ENCODE results near the gene PMP22. TPM values are rescaled to one million over a fixed set of nuclear protein-coding genes. Genes with fewer than 3 reads are reported as not detected.

The PMP22 gene
- total RNA-seq, 2 donors from 2014 or later: not detected

GRCh38 chr17:15180121-15180561 is 85.0 kb downstream of the PMP22 start:
- no peak overlapping the region for H3K4me3 Mint-ChIP-seq
- ATAC-seq (replicated peaks): no peak
- H3K36me3 Mint-ChIP-seq (ENCODE audit: low read depth): no peaks in the 10 kb centered on the region
- no peaks in the 10 kb centered on the region for H3K4me1 Mint-ChIP-seq
- H3K27me3 Mint-ChIP-seq: peaks cover 22% of the 10 kb centered on the region
- H3K9me3 Mint-ChIP-seq: no peaks in the 10 kb centered on the region
- no peak overlapping the region for H3K27ac Mint-ChIP-seq

Other genes with a start within 250 kb of the PMP22 start
- gene TEKT3, start 76.3 kb upstream of the PMP22 start, total RNA-seq: under 1 TPM in 1 of 2 donors, not detected in 1; 0.69 TPM
- gene CDRT4, start 202.3 kb upstream of the PMP22 start, total RNA-seq: 1 to 10 TPM; 5.8 to 8.0 TPM